HG02623 (cell line): ENCODE measurements around the gene GP9.
"Not testable (repeated sequence)": the region's sequence is repeated elsewhere in the genome, so short reads cannot be mapped to it uniquely, and the experiment has no call there.

Experiments used
- ATAC-seq: cut with Tn5 transposase; IDR thresholded peaks from one replicate; pipeline ENCODE4 v1.9.1; 2021; ENCODE audit warnings: moderate library complexity; ENCODE audit not compliant: unreplicated experiment

Gene GP9

DNA sequence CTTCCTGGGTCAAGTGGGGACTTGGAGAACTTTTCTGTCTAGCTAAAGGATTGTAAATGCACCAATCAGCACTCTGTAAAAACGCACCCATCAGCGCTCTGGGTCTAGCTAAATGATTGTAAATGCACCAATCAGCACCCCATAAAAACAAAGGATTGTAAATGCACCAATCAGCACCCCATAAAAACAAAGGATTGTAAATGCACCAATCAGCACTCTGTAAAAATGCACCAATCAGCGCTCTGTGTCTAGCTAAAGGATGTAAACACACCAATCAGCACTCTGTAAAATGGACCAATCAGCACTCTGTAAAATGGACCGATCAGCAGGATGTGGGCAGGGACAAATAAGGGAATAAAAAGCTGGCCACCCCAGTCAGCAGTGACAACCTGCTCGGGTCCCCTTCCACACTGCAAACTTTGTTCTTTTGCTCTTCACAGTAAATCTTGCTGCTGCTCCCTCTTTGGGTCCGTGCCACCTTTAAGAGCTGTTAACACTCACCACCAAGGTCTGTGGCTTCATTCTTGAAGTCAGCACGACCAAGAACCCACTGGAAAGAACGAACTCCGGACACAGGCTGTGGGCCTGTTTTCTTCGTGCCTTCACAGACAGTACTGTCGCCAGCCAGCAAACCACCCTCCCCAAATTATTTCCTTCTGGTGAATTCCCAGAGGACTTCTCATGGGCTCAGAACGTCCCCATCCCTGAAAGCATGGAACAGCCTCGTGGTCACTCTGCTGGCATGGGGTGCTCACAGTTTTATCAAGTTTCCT is 8.9 kb downstream of the GP9 start:
- ATAC-seq, result not testable (repeated sequence)

DNA sequence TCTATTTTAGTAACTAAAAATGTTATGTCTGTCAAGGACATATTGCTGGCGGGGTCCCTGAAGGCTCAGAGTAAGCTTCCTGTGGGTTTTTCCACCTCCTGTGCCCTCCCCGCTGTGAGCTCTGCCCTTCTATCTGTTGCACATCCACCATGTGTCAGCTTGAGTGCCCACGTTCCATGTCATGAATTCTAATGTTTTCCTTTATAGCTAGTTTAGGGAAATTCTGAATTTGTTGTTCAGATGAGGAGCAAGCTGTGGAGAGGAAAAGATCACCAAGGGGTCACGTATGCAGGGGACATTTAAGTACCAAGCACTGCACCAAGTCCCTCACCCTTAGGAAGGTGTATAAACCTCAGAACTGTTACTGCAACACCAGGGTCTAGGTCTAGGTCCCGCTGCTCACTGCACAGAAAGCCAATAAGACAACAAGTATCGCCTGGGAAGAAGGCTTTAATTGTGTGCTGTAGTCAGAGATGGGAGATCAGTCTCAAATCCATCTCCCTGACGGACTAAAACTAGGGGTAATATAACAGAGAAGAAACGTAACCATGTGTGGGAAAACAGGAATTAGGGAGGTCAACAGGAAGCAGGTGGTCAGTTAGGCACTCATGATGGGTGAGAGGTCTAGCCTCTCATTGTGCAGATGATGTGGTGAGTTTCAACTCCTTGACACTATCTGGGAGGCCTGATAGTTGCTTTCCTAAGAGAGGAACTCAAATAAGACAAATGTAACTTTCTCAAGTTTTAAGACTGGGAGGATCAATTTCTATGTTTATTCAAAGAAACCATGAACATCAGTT is 9.7 kb downstream of the GP9 start:
- no peak for ATAC-seq

DNA sequence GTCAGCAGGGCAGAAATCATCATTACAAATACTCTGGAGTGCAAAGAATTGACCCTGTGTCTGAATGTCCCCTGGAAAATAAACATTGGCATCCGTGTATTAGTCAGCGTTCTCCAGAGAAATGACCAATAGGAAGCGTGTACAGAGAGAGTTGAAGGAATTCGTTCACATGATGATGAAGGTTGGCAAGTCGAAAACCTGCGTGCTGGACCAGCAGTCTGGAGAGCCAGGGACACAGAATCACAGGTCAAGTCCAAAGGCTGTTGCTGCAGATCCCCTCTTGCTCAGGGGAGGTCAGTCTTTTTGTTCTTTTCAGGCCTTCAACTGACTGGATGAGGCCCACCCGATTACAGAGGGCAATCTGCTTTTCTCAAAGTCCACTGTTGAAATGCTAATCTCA is 16.6 kb downstream of the GP9 start:
- ATAC-seq, result no peak

DNA sequence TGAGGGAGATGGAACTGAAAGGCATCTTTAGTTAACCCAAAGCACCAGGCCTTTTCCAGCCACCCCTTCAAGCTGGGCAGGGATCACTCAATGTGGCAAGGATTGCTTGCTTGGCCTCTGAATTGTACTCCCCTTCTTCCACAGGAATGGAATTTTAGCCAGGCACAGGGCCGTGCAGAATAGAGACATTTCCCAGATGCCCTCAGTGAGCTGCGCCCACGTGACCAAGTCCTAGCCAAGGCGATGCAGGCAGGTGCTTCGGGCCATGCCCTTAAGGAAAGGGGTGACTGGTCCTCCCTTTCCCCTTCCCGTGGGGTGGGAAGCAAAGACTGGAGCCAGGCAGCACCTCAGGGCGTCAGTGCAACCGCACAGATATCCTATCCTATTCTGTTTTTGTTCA is 17.9 kb downstream of the GP9 start:
- no peak for ATAC-seq

DNA sequence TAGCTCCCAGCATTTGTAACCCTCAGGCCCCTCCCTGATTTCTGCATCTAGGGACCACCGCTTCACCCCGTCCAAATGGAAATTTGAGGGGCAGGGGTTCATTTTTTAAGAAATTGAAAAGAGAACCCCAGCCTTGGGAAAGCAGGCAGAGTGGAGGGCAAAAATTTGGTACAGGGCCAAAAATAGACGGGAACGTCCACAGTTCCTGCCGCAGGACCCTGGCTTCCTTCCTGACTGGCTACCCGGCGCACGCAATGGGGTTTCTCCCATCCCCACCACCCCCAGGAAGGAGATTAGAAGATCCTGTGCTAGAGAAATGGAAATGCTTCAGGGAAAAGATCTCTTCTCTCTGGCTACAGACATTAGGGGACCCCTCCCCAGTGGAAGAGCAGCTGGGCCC is 20.9 kb downstream of the GP9 start:
- no peak for ATAC-seq

DNA sequence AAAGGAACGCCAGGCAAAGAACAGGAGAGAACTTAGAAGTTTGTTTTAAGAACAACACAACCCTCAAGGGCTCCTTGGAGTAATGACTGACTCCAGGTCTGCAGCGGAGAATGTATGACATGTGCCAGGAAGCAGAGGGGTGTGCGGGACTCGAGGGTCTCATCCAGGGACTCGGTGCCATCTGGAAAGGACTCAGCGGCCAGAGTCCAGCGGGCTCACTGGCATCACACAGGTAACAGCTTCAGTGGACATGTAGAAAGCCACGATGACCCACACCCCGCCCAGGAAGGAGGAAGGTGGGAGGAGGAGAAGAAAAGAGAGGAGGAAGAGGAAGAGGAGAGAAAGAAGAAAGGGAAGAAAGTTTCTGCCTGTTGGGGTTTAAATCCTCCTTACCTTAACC is 21.4 kb downstream of the GP9 start:
- ATAC-seq, result no peak

DNA sequence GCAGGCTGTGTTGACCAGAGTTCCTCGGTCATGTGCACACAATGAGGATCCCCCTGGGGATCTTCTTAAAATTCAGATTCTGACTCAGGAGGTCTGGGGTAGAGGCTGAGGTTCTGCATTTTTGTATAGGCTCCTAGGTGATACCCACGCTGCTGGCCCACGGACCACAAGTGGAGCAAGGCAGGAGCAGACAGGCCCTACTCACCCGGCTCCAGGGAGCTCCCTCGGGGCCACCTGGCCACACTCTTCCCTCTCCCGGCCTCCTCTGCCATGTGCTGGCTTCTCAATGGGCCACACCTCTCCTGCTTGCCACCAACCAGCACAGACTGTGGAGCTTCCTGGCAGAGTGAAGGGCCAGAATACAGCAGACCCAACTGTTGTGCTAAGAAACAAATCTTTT is 23.9 kb downstream of the GP9 start:
- no peak for ATAC-seq

DNA sequence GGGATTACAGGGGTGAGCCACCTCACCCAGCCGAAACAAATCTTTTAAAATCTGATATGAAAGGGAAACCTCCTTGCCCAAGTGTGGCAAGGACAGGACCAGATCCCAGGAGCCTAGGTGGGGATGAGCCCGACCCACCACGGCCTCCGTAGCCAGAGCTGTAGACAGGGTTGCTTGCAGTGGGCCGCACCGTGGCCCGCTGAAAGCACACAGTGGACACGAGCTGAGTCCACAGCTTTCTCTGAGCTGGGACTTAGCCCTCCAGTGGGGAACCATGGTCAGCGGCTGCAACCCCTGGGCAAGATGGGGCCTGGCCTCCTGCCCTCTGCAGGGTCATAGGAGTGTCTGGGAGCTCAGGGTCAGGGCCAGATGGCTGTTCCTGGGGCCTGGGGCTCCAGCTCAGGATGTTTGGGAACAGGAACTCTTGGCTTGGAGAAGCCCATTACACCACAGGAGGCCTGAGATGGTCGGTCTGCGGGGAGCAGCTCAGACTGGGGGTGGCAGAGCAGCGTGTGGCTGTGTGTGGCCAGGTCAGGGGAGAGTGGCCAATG is 24.7 kb downstream of the GP9 start:
- no peak for ATAC-seq

DNA sequence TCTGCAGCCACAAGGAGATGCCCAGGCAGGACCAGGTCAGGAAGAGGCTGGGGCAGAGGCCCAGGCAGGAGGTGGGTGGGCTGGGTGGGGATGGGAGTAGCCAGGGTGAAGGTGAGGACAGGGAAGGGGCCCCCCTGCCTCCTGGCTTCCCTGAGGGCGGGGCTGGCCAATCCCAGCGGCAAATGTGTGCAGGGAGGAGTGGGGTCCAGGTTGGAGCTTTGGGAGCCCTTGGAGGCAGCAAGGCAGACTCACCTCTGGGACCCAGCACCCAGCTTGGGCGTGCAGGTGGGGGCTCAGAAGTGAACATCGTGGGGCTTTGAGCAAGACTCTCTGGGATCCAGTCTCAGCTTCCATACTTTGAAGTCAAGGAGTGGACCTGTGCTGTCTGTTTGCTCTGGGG is 25.2 kb downstream of the GP9 start:
- no peak for ATAC-seq

DNA sequence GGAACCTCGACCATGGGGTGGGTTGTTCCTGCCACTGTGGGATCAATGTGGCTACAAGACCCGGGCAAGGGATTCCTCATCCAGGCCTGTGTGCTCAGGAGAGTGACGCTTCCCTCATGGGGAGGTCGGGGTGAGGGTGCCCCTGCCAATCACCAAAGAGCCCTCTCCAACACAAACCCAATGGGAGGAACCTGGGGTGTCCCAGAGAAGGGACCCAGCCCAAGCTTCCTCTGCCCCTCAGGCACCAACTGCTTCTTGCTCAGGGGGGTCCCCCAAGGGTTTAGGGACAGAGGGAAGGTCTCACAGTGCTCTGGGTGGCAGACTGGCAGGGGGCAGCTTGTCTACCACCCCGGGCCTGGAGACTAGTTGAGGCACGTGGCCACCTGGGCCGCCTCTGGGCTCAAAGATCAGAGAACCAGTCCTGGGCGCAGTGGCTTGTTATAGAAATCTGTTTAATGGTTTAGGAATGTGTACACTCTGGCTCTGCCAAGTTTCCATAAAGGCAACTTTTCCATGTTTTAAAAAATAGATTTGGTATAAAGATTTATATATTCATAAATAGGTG is 26.6 kb downstream of the GP9 start:
- ATAC-seq, result no peak

DNA sequence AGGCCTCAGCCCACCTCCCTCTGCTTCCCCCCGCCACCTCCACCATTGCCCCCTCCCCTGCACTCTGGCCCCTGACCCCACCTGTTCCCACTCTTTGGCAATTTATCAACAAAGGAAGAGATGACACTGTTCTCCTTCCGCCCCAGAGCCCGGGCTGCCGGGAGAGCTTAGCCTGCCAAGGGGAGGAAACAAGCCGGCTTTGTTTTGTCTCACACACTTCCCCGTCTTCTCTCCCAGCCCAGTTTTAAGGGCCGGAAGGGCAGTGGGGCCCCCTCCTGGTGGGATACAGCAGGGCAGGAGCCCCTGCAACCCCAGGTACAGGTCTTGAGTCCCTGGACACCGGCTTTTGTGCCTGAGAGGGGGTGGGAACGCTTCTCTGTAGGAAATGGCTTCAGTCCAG is 27.3 kb downstream of the GP9 start:
- ATAC-seq, result not testable (repeated sequence)

DNA sequence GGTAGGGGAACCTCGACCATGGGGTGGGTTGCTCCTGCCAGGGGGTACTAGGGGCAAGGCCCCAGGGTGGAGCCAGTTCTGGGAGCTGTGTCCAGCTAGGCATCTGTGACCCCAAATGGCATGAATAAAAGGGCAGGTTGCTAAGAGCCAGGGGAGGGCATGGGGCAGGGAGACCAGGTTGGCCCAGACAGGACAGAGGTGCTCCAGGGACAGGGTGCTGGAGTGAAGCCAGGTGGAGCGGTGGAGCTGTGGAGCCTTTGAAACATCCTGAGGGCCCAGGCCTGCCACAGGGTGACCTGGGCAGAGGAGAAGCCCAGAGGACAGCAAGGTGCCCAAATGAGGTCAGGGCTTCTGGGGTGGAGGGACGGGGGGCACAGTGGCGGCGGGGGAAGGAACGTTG is 27.7 kb downstream of the GP9 start:
- not testable (repeated sequence) for ATAC-seq

DNA sequence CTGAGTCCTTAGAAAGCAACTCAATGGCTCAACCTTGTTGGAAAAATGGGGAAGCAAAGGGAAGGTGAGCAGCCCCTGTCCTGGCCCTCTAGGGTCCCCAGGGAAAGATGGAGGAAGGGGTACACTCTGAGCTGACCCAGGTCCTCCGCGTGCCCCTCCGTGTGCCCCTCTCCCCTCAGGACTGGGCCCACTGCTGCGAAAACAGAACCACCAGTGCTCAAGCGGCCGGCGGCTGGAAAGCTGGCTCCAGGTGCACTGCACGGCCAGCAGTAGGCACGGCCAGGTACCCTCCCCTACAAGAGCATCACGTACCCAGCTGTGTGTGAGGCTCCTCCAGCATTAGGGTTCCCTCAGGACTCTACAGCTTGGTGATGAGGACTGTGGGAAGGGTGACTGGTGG is 34.7 kb downstream of the GP9 start:
- ATAC-seq, result no peak

DNA sequence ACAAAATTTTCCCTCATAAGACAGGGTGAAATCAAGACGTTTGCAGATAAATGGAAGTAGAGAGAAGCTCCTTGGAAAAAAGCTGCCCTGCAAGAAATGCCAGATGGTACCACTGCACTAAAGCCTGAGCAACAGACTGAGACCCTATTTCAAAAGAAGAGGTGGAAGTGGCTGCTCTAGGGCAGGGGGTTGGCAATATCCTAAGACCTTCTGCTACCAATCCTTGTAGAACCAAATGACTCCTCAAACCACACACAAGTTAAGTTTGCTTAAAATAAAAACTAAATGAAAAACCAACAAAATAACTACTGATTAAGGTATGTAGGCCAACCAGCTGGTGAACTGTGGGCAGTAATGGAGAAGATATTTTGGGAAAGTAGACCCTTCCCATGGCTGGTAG is 39.7 kb downstream of the GP9 start:
- no peak for ATAC-seq

DNA sequence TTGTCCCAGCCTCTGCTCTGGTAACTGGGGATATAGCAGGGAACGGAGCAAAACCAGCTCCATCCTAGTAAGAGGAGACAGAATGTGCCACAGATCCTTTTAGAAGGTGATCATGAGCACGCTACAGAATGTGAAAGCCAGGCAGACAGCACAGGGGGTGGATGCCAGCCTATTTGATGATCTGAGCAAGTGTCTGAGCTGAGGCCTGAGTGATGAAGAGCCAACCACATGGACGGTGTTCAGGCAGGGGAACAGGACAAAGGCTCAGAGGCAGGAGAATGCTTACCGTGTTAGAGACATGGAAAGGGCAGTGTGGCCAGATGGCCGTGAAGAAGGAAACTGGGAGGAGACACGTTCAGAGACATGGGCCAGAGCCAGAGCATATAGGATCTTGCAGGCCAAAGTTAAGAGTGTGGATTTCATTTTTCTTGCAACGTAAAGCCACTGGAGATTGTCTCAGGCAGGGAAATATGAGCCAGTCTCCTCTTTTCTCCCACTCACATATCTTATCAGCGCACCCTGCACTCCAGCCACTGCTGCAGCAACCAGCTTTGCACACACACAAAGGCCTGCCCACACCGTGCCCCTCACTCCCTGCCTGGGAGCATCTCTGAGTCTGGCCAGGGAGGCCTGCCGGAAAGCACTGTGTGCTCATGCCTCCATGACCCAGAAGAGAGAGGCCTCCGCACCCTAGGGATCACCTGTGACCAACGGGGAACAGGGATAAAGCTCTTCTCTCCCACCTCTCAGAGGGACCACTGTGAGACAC is 41.0 kb downstream of the GP9 start:
- ATAC-seq, result no peak

DNA sequence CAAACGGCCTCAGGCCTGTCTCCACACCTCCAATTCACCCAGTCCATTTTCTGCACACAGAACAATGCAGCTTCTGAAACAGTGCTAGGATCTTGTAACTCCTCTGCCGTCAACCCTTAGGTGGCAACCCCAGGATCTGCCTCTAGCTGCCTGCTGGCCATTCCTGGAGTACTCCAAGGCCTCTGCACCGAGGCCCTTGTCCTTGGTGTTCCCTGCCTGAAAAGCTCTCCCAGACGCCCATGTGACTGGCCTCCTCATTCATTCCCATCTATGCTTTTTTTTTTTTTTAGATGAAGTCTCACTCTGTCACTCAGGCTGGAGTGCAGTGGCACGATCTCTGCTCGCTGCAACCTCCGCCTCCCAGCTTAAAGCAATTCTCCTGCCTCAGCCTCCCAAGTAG is 42.7 kb downstream of the GP9 start:
- no peak for ATAC-seq

DNA sequence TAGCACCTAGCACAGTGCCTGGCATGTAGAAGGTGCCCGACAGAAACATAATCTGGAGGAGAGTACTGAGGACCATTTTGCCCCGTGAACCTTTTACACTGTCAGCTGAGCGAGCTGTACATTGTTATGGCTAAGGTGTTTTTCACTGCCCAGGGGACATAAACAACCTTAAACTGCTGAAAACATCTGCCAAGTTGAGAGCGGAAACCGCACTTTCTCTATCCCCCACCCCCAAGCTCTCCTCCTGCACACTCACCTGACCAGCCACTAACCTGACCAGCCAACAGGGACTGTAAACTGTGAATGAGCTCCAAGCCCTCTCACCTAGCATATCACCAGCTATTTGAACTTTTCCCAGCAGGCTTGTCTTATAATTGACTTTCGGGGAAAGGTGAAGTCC is 43.5 kb downstream of the GP9 start:
- ATAC-seq, result no peak

DNA sequence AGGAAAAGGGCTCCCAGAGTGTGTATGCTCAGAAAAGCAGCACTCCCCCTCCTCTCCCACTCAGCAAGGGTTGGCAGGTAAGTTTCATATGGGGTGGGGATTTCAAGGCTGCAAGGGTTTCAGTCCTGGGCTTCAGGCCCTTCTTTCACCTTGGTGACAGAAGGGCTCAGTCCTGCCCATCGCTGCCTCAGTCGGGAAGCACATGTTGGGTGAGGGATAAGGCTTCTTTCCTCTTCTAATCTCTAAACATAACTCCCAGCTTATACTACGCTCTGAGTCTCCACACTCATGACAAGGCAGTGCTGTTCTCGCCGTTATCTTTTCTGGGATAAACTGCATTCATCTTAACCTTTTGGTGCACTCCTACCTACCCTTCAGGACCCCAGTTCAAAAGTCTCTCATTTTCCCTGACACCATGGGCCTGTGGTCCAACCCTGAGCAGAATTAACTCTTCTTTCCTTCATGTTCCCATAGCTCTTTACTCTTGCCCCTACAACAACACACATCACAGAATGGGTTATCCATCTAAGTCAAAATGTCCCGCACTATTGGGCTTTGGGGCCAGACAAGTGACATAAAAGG is 44.0 kb downstream of the GP9 start:
- no peak for ATAC-seq

DNA sequence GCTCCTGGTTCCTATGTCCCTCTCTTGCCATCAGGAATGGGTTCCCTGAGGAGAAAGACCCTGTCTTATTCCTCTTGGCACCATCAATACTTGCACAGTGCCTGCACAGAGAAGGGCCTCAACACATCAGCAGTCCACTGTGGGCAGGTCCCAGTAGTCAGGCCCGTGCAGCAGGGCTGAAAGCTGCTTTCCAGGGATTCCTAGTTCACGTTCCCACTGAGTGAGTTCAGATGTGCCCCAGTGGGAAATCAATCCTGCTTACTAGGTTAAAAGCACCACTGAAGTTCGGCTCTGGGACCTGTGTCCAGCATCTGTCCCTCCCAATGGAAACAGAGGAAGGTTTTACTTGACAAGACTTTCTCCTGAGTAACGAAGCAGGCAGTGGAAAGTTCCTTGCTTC is 45.3 kb downstream of the GP9 start:
- no peak for ATAC-seq

DNA sequence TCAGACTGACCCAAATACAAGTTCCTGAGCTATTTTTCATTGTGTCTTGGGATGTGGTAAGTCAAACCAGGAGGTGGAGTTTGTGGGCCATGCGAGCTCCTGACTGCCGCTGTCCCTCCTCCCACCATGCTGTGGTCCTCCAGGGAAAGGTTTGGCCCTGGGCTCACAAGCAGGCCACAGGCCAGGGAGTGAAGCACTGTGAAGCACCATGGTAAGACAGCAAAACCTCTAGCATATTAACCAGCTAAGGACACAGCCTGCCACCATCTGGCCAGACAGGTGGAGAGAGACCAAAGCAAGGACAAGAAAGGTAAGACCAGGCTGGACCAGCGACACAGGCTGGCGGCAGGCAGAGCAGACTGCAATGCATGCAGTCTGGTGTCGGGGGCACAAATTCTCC is 45.7 kb downstream of the GP9 start:
- ATAC-seq, result no peak
